C4-2B (cell line): Measurements from ENCODE around the gene ARL10.

Source experiments
- CTCF ChIP-seq: fragments of 450-650 bp; conservative IDR thresholded peaks from 2 replicates; pipeline ENCODE4 v1.5.1; 2017; ENCODE audit warnings: mild to moderate bottlenecking
- ZFX ChIP-seq: fragments of 450-650 bp; IDR thresholded peaks from 2 replicates; pipeline ENCODE4 v1.6.1; 2017

- TF ChIP-seq CTCF (no peak), ZFX (no peak)
Observed at GRCh38 chr5:176384366-176384930, 19.2 kb downstream of the ARL10 start.
